T47D (cell line): ENCODE data around the gene DNA2.
A peak's percentile ranks its signal among the peaks of the same experiment; 100 is the strongest.
"Not testable (repeated sequence)": the region's sequence is repeated elsewhere in the genome, so short reads cannot be mapped to it uniquely, and the experiment has no call there.

Experiments
- DNase-seq, 2 experiments: peaks; one replicate each; pipeline versions ENCODE4 v3.0.0 to v3.0.0-alpha.2; 2011 to 2012; ENCODE audit warnings: low read depth in 1 of 2, low spot score in 1 of 2
- JUND ChIP-seq: IDR thresholded peaks from 2 replicates; pipeline ENCODE4 v1.6.1; 2012; ENCODE audit warnings: low read depth
- in situ Hi-C: cut with HindIII; loops from 2 replicates; pipeline ENCODE4 v1.10.0; 2016; ENCODE audit warnings: low sequenced_read_pairs, low pct_unique_long_range_greater_than_20kb

The DNA2 gene

DNA sequence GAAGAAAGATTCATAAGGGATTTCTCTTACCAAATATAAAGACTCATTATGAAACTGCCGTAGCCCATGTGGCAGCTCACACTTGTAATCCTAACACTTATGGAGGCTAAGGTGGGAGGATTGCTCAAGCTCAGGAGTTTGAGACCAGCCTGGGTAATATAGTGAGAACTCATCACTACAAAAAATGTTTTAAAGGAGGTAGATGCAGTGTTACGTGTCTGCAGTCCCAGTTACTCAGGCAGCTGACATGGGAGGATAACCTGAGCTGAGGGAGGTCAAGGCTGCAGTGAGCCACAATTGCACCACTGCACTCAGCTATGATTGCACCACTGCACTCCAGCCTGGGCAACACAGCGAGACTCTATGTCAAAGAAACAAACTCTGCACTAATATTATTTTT, 18.1 kb upstream of the DNA2 start:
- no peak for TF ChIP-seq JUND
- in situ Hi-C loops = no loop called here
- DNase-seq = no peak

DNA sequence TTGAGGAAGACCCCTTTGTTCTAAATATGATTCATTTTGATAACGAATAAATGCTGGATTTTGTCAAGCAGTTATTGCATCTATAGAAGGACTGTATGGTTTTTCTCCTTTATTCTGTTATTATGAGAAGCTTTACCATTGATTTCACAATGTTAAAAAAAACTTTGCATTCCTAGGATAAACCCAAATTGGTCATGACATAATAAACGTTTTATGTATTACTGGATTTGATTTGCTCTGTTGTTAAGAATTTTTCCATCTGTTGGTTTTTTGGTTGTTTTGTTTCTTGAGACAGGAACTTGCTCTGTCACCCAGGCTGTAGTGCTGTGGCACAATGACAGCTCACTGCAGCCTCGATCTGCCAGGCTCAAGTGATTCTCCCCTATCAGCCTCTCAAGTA, 2.2 kb upstream of the DNA2 start:
- DNase-seq = no peak
- no peak for TF ChIP-seq JUND
- in situ Hi-C loops = no loop called here

GRCh38 chr10:68471063-68471585, 649 bp downstream of the DNA2 start:
- TF ChIP-seq JUND = no peak
- no peak for DNase-seq
- in situ Hi-C loops = no loop called here

DNA sequence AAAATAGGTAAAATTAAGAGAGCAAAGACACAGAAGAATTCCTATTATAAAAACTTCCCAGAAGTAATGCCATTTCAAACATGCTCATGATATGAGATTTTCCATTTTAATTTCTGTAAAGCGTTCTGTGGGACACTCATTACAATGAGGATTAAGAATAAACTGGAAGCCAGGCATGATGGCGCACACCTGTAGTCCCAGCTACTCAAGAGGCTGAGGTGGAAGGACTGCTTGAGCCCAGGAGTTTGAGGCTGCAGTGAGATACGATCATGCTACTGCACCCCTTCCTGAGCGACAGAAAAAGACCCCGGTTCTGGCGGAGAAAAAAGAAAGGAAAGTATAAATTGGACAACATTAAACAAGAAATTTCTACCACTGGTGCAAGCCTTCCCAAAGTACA, 1.5 kb downstream of the DNA2 start:
- DNase-seq = no peak
- in situ Hi-C loops = no loop called here
- TF ChIP-seq JUND = no peak

- no peak for TF ChIP-seq JUND
- DNase-seq = no peak
- in situ Hi-C loops = no loop called here
These were observed 1.9 kb downstream of the DNA2 start for GRCh38 chr10:68469838-68470237.

- DNase-seq, in situ Hi-C loops: not testable (repeated sequence)
These were observed 7.0 kb downstream of the DNA2 start for GRCh38 chr10:68464729-68465128.

DNA sequence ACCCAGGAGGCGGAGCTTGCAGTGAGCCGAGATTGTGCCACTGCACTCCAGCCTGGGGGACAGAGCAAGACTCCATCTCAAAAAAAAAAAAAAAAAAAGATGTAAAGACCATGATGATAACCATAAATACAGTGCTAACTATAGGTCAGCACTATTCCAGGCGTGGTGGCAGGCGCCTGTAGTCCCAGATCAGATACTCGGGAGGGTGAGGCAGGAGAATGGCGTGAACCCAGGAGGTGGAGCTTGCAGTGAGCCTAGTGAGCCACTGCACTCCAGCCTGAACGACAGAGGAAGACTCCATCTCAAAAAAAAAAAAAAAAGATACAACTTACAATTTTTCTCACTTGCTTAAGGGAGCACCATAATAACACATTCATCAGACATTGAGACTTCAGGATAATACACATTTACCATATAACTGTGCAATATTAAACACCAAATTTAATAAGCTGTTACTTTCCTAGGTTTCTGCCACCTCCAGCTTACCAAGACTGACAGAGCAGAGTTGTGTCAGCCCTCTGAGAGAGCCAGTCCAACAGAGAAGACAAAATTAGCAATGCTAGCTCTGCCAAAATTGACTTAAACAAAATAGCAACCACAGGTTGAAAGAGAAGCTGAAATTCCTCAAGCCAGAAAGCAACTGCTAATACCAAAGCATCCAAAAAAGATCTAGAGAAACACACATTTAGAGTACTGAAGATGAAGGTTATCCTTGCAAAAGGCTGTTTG, 8.2 kb downstream of the DNA2 start:
- TF ChIP-seq JUND = no peak
- DNase-seq = no peak
- in situ Hi-C loops = no loop called here

- in situ Hi-C loops = no loop called here
- TF ChIP-seq JUND = no peak
- no peak for DNase-seq
These were observed 9.2 kb downstream of the DNA2 start for GRCh38 chr10:68462536-68462935.

DNA sequence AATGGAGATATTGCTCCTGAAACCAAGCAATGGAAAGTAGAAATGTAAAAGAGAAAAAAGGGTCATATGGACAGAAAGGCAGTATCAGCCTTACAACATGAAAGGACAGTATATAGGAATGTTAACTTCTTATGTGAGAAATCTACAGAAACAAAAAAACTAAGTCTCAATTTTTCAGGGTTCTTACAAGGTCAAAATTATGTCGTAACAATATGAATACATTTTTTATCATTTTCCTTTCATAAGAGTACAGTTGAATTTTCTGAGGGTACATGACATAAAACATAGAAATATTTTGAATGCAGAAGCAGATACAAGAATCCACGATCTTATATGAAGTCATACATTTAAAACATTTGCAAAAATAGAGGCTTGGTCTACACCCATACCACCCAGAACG, 10.7 kb downstream of the DNA2 start:
- DNase-seq = no peak
- no peak for TF ChIP-seq JUND
- in situ Hi-C loops = no loop called here

- in situ Hi-C loops = not testable (repeated sequence)
These were observed 22.1 kb downstream of the DNA2 start for GRCh38 chr10:68449698-68450097.

GRCh38 chr10:68446179-68446578, 25.6 kb downstream of the DNA2 start:
- no peak for TF ChIP-seq JUND
- in situ Hi-C loops = no loop called here
- peak in 1 of 2 experiments; percentile 31 for DNase-seq

More at GRCh38 chr10:68449698-68450097, 22.1 kb downstream of the DNA2 start:
- not testable (repeated sequence) for DNase-seq

GRCh38 chr10:68442971-68443370, 28.8 kb downstream of the DNA2 start:
- no peak for DNase-seq
- TF ChIP-seq JUND = no peak
- in situ Hi-C loops = no loop called here

GRCh38 chr10:68440898-68441297, 30.9 kb downstream of the DNA2 start:
- in situ Hi-C loops = no loop called here
- no peak for TF ChIP-seq JUND
- DNase-seq = no peak

DNA sequence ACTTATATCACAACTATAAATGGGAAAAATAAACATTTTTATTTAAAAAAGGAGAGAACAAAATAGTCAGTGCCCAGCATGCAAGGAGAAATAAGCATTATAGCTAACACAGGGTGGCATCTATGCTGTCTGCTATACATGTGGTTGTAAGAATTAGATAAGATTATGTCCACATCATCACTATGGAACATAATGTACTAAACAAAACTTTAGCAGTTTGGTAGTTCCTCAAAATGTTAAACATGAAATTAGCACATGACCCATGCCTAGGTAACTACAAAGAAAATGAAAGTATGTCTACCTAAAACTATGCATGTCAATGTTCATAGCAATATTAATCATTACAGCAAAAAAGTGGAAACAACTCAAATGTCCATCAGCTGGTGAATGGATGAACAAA, 36.0 kb downstream of the DNA2 start:
- in situ Hi-C loops = no loop called here
- no peak for DNase-seq
- no peak for TF ChIP-seq JUND
